HG02970 (cell line): ENCODE data around the gene GVQW3.
"Not testable (repeated sequence)": the region's sequence is repeated elsewhere in the genome, so short reads cannot be mapped to it uniquely, and the experiment has no call there.

ENCODE experiments used
- ATAC-seq: cut with Tn5 transposase; IDR thresholded peaks from one replicate; pipeline ENCODE4 v1.9.1; 2021; ENCODE audit warnings: mild to moderate bottlenecking, moderate library complexity, moderate number of reproducible peaks; ENCODE audit not compliant: unreplicated experiment, low FRiP score

The GVQW3 gene

DNA sequence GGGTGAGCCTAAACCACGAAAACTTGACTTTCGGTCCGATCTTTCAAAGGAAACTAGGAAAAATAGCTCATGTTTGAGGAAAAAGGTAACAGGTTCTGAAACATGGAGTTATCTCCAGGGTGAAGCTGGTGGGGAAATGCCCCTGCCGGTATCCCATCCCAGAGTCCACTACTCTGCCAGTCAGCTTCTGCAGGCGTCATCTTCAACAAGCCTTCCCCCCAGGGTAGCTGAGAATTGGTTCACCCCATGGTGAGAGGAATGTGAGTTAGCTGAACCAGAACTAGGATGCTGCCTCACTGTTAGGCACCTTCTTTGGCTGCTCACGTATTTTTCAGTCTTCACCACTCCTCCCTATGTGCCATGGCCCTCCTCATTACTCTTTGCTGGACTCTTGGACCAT lies 1.1 kb downstream of the GVQW3 start:
- no peak for ATAC-seq

DNA sequence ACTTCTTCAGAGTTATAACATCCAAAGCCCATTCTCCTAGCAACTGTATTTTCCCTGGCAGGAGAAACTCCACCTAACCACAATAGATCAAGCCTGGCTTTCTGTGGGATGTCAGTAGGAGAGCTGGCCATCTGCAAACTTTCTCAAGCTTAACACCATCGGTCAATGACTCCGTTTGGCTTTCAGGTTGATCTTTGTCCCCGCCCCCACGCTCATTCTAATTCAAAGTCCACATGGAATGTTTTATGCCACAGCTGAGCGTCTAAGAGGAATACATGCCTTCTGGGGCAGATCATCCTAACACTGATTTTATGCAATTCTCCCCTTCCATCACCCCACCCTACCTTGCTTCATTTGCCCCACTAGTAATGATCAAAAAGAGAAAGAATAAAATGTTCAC lies 4.8 kb downstream of the GVQW3 start:
- ATAC-seq = no peak

DNA sequence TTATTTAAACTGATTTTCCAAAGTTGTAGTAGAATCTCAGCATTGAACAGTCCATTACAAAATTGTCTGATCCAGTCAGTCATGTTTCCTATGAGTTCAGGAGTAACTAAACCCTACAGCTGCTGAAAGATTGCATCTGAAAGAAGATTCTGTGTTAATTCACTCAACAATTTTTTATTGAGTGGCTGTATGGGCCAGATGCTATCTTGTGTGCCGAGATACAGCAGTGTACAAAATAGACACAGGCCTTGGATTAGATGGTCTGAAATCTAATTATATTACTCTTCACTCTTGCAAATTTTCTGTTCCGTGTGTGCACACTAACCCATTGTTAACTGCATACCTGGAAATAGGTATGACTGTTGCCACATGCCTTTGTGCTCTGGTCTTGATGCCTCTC lies 7.3 kb downstream of the GVQW3 start:
- ATAC-seq = no peak

DNA sequence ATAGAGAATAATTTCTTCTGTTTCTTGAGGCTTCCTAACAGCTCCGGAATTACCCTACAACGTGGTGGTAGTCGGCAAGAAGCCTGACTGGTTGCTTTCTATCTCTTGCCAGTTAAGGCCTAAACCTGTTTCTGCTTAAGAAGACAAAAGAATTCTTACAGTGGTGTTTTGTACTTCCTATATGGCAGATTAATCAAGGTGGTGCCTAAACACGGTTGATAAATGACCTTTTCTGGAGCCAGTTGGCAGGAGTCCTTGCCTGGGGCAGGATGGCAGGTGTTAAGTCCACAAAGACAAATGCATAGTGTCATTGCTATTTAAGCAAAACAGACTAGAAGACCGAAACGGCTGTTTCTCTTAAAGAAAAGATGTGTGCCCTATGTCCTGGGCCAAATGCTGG lies 9.9 kb downstream of the GVQW3 start:
- ATAC-seq = no peak

DNA sequence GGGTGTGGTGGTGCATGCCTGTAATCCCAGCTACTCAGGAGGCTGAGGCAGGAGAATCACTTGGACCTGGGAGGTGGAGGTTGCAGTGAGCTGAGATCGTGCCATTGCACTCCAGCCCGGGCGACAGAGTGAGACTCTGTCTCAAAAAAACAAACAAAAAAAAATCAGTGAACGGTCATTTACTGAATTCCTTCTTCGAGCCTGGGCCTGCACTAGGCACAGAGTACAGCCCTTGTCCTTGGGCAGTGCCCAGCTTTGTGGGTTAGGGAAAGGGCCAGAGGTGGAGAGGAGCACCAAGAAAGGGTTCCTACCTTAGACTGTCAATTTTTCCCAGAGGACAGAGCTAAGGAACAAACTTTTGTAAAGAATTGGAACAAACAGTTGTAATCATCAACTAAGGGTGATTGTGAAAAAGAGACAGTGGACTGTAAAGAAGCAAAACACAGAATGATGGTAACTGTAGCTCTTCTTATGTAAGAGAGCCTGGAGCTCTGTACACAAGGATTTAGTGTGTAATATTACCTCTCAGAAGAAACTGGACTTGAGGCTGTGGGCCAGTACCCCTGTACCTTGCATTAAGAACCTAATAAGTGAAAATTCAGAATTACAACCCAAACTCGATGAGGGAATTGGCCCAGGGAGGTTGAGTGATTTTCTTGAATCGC lies 10.8 kb downstream of the GVQW3 start:
- ATAC-seq = no peak

DNA sequence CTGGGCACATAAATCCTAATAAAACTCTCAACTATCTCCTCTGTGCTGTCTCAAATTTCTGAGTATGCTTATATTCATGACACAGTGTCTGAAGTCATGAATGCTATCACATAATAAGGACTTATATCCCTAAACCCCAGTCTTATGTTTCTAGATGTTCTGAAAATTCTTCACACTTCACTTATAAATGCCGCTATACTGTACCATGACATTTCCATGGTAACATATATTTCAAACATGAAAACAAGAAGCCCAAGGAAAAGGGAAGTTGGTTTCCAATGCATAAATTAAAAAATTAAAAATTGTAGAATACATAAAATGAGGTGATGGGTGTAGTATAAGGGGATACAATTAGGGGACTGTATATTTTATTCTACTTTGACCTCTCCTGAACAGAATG lies 11.7 kb downstream of the GVQW3 start:
- no peak for ATAC-seq

DNA sequence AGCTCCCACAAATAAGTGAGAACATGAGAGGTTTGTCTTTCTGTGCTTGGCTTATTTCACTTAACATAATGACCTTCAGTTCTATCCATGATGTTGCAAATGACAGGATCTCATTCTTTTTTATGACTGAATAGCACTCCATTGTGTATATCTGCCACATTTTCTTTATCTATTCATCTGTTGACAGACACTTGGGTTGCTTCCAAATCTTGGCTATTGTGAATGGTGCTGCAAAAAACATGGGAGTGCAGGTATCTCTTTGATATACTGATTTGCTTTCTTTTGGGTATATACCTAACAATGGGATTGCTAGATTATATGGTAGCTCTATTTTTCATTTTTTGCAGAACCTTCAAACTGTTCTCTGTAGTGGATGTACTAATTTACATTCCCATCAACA lies 13.3 kb downstream of the GVQW3 start:
- no peak for ATAC-seq

DNA sequence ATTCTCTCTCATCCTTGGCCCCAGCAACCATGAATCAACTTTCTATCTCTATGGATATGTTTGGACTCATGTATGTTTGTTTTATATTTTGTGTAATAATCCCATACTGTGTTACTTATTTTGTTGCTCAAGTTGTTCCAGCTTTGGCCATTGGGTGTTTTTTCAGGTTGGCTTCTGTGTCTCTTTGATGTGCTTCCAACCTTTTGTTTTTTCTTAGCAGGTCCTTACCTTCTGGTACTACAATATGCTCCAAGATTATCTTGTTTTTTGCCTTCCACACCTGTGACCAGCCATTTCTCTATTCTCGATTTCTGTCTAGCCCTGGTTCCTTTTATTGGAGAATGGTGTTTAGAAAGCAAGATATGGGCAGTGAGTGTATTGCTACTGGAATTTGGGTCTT lies 14.2 kb downstream of the GVQW3 start:
- ATAC-seq = no peak

DNA sequence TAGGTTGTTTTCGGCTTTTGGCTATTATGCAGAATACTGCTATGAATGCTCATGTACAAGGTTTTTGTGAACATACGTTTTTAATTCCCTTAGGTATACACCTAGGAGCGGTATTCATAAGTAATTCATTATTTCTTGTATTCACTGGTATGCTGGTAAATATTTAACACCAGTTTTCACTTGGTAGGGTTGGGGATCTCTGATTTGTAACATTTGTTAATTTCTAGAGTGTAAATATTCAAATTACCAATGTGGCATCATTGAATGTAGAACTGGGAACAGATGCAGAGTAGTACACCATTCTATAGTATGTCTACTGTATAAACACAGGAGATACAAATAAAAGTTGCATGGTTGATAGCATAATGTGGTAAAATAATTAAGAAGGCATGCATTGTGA lies 16.3 kb downstream of the GVQW3 start:
- ATAC-seq = no peak

DNA sequence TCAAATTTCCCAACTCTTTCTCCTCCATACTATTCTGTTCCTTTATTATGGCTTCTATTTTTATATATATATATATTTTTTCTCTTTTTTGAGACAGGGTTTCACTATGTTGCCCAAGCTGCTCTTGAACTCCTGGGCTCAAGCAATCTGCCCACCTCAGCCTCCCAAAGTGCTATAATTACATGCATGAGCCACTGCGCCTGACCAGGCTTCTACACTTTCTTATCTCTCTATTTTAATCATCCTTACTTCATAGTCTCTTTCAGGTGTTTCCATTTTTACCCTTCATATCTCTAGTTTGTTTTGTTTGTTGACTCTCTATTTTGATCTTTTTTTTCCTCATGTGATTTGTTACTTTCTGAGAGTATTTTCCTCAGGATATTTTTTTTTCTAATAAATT lies 19.8 kb downstream of the GVQW3 start:
- ATAC-seq = no peak

DNA sequence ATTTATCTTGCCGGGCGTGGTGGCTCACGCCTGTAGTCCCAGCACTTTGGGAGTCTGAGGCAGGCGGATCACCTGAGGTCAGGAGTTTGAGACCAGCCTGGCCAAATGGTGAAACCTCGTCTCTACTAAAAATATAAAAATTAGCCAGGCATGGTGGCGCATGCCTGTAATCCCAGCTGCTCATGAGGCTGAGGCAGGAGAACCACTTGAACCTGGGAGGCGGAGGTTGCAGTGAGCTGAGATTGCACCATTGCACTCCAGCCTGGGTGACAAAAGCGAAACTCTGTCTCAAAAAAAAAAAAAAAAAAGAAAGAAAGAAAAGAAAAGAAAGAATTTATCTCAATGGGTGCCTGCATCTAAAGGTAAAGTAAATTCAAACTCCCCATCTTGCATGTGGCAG lies 20.4 kb downstream of the GVQW3 start:
- ATAC-seq = not testable (repeated sequence)

DNA sequence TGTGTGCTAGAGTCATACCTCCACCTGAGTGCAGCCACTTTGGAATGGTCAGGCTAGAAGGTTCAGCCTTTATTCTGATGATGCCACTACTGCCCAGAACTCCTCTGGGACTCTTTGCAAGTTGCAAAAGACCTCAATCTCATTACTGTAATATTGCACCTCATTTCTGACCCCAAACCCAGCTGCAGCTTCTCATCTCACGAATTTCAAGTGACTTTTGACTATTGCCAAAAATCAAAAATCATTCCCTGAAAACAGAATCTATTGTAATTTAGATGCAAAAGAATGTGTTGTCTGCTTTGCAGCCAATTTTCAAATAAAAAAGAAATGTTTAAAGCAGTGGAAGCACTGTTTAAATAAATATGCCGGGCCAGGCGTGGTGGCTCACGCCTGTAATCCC lies 25.2 kb downstream of the GVQW3 start:
- ATAC-seq = no peak

DNA sequence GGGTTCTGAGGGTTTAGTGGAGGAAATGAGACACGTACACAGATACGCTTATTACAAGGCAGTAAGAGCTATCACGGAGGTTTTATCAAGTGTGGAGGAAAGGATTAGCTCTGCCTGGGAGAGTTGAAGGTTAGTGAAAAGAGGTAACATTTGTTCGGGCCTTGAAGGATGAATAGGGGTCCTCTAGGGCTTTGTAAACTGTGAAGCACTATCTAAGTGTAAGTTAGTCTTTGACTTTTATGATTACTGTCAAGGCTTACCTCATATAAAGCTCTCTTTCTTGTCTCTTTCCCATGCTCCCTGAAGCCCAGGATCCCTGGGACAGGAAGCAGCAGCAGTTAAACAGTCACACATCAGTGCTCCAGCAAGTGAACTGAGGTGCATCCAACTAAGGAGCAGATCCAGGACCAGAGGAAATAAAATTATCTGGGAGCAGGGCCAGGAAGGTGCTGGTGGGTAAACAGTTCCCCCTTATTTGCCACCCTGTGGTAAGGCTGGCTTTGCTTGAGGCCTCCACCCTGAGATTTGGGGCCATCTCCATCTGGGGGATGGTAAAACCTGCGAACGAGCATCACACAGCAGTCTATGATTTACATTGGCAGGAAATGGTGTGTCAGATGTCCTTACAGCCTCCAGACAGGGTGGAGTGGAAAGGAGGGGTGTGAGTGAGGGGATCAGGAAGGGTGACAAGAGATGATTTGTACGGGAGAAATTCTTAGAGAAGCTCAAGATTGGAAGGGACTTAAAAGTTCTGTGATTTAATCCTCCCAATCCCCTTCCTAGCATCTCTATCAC lies 27.2 kb downstream of the GVQW3 start:
- no peak for ATAC-seq

DNA sequence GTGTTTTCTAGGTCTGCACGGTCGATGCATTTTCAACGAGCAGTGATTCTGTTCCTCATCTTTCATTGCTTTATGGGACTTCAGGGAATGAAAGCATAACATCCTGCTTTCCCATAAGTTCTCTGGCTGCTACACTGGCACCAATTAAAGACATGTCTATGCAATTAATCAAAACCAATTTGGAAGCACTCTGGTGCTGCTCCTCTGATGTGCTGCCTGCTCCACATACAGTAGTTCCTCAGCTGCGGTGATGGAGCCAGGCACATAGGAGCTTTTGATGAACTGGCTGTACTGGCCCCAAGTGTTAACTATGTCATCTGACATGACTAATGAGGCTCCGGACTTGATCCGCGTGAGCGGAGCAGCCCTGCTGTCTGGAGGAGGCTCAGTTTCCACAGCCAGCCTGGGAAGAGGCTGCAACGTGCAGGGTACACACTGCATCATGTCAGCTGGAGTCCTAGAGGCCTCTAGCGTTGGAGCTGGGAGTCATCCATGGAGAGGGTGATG lies 29.8 kb downstream of the GVQW3 start:
- ATAC-seq = no peak

DNA sequence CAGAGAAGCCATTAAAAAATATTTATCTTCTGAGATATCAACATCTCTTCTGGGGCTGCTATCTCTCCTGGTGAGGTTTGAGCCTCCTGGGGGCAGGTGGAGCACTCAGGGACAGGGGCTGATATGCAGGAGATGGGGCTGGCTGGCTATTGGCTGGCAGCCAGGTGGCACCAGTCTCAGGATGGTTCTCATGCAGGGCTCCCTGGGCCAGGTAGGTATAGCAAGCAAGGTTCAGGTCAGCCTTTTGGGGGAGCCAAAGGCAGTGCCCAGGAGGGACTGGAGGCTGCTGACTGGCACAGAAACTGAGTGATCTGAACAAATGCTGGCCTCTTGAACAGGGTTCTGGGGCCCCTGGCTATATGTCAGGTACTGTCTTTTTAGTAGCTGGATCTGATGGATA lies 34.0 kb downstream of the GVQW3 start:
- ATAC-seq = no peak

DNA sequence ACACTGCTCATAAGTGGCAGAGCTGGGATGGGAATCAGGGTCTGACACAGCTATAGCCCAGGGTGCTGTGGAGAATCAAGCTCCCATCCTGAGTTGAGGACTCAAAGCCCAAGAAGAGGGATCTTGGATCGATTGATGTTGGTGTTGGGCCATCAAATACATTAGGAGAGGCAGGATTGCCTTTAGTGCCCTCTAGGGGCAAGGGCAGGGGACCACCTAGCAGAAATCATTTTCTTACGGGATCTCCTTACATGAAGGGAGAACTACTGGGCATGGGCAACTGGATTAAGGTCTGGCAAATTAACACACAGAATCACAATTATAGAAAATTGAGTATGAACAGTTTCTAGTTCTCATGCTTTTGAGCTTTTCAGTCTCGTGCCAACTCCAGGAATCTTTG lies 38.8 kb downstream of the GVQW3 start:
- ATAC-seq = no peak

DNA sequence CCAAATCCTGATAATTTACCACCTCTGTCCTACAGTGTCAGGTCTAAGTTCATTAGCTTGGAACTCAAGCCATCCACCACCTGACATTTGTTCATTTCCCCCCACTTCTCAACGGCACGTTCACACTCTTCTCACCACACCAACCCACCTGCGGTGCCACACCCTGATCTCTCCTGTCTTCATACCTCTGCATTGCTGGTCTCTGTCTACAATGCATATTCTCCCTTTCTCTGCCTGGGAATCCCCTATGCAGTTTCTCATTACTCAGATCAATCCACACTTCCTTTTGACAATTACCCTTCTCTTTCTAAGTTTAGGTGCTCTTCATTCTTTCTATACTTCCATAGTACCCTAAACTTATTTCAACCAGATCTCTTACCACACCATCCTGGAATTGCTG lies 43.3 kb downstream of the GVQW3 start:
- no peak for ATAC-seq

DNA sequence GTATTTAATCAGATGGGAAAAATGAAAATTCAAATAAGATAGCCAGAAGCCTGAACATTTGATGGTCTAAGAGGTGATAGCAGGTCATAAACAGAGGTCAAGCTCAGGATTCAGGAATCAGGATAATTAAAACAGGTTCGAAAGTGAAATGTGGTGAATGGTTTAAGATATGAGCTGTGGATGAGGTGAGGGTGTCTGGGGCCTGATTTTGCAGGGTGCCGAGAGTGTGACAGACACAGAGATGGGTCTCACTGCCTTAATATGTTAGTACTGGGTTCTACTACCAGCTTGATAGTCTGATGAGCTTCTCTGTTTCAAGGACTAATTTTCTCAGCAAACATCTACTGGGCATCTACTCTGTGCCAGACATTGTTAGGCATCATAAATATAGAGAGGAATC lies 43.8 kb downstream of the GVQW3 start:
- ATAC-seq = no peak

DNA sequence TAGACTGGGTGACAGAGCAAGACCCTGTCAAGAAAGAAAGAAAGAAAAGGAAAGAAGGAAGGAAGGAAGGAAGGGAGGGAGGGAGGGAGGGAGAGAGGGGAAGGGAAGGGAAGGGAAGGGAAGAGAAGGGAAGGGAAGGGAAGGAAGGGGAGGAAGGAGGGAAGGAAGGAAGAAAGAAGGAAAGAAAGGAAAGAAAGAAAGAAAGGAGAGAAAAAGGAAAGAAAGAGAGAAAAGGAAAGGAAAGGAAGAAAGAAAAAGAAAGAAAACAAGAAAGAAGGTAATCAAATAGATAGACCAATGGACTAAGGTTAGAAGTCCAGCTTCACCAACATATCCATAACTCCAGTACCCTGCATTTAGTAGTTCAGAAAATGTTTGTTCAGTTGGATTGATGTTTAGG lies 45.5 kb downstream of the GVQW3 start:
- no peak for ATAC-seq

DNA sequence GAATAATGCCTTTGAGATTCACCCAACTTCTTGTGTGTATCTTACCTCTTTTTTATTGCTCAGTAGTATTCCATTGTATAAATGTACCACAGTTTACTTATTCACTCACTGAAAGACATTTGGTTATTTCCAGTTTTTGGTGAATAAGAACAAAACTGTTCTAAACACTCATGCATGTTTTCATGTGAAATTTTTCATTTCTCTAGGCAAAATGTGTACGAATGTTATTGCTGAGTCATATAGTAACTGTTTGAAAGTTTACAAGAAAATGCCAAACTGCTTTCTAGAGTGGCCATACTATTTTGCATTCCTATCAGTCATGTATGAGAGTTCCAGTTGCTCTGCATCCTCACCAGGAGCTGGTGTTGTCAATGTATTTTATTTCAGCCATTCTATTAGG lies 54.9 kb downstream of the GVQW3 start:
- ATAC-seq = no peak

DNA sequence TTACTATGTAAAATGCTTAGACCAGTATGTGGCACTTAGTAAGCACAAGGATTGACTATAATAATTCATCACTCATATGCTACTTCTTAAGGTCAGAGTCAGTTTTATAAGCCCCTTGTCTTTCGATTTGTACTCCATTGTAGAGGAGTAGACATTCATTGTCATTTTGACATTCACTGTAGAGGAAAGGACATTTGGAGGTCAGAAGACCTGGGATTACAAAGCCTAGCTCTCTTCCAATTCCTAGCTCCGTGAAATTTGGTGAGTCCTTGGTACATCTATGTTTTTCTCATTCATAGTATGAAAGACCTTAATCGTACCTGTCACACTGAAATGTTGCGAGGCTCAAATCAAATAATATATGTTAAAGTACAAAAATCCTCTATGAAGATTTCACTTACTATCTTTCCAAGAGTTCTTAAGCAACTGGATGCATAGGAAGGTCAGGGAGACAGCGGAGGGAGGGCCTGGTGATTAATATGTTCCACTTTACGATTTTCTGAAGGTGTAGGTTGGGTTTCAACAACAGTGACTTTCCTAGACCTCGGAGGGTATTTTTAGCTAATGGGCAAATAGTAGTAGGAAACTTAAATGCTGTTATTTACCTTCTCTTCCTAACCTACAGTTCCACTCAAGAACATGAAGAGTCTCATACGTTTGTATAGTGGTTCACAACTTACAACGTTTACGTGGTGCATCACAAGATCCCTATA lies 62.3 kb downstream of the GVQW3 start:
- no peak for ATAC-seq

DNA sequence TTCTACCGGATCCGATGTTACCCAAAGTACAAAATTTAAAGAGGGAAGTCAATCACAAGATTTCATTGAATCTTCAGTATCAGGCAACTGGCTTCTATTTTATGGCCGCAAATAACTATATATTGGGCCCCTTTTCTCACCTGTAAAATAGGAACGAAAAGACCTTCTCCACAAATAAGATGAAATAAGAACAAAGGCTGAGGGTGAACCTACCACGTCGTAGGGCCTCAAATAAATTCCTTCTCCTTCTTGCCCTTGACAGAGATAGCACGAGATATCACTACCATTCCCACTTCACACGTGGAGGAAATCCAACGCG lies 62.9 kb downstream of the GVQW3 start:
- ATAC-seq = no peak
